Stomach (tissue), 4 donors: ENCODE data around the gene MRPL57.

Experiments used
- CTCF ChIP-seq, 7 experiments: fragments of 450-650 bp in 4 of 7; fragments of 200-600 bp in 3 of 7; sonication (generic) in 3 of 7; IDR thresholded peaks; one replicate each; pipeline ENCODE4 v1.5.1; 2016 to 2019; ENCODE audit warnings: antibody characterized with exemption in 7 of 7, control low read depth in 2 of 7, mild to moderate bottlenecking in 1 of 7
- EP300 ChIP-seq: sonication (generic); formaldehyde crosslinking; IDR thresholded peaks from one replicate; pipeline ENCODE4 v1.6.1; 2017; ENCODE audit warnings: antibody characterized with exemption
- POLR2A ChIP-seq, 4 donors: fragments of 450-650 bp; IDR thresholded peaks; one replicate each; pipeline ENCODE4 v1.6.1; 2016; ENCODE audit warnings: antibody characterized with exemption in 4 of 4, control low read depth in 2 of 4, mild to moderate bottlenecking in 1 of 4, moderate library complexity in 1 of 4
- POLR2AphosphoS5 ChIP-seq, 3 donors: sonication (generic); formaldehyde crosslinking; IDR thresholded peaks; one replicate each; pipeline ENCODE4 v1.6.1; 2016; ENCODE audit warnings: antibody characterized with exemption in 3 of 3

GRCh38 chr13:21149568-21149967 is 26.9 kb upstream of the MRPL57 start:
- TF ChIP-seq CTCF (IDR thresholded peaks at IDR 0.05): no peak
- TF ChIP-seq POLR2AphosphoS5 (IDR thresholded peaks at IDR 0.05): no peak
- TF ChIP-seq POLR2A (IDR thresholded peaks at IDR 0.05): no peak
- no peak for TF ChIP-seq EP300
